ENCODE data around the gene ITIH1.
A peak's percentile ranks its signal among the peaks of the same experiment; 100 is the strongest.

Gene ITIH1

DNA sequence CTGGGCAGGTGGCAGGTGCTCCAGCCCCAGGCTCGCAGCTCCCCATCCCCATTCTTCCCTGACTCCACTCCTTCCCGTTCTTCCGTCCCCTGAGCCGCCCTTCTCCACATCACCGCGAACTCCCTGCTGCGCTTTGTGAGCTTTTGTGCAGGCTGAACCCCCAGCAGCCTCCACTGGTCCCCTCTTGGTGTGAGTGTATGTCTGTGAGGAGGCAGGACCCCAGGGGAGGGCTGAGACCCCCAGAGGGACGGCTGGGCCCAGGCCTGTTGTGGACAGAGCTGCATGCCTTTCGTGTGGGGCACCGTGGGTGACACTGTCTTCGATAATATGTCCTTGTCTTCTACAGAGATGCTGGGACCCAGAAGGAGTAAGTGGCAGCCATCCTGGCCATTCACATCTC is 9.8 kb downstream of the ITIH1 start:
- Histone ChIP-seq H3K4me1 (peaks cover 0 to 13% (median 2%) of the 10 kb centered on the region in 4 donors), H3K36me3 (no peaks in the 10 kb centered on the region), H3K9me3 (no peaks in the 10 kb centered on the region), H3K4me3 (no peak overlapping the region), H3K27ac (peak overlapping the region; percentile 40 to 59), H3K27me3 (peaks cover 0 to 6% of the 10 kb centered on the region in 2 donors)
- no peak for TF ChIP-seq CTCF (IDR thresholded peaks at IDR 0.05)
- intact Hi-C loops (cut with DNase I; ENCODE audit: low total_unique reads) = no loop called here
- DNase-seq = no peak

DNA sequence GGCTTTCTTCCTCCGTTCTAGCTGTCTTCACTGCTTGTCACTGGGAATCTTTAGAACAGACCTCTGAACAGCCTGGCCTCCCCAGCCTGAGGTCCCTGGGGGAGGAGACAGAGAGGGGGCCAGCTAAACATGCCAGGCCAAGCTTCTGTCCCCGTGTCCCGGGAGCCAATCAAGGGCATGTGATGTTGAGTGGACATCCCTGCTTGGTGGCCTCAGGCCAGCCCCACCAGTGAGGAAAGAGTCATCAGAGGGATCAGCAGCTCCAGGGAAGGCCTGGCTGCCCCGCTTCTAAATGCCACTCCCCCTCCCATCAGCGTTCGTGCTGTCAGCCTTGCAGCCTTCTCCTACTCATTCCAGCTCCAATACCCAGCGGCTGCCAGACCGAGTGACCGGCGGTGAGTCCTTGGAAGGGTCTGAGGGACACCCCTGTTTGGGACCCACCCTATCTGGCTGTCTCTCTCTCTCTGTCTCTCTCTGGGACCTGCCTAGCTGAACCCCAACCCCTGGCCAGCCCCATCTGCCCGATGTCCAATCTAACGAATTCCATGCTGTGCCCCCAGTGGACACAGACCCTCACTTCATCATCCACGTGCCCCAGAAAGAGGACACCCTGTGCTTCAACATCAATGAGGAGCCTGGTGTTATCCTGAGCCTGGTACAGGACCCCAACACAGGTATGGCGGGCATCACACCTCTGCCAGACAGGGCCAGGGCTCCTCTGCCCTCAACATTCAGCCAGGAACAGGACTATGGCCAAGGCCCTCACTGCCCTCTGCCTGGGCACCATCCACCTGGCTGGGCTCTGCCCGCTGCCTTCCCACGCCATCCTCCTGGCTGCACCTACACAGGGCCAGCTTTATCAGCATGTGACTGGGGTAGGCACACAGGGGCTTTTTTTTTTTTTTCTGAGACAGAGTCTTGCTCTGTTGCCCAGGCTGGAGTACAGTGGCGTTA is 10.6 kb downstream of the ITIH1 start:
- intact Hi-C loops (cut with DNase I; ENCODE audit: low total_unique reads) = no loop called here
- H3K9me3 ChIP-seq = no peaks in the 10 kb centered on the region
- H3K27me3 ChIP-seq = no peaks in the 10 kb centered on the region
- peaks cover 0 to 16% (median 3%) of the 10 kb centered on the region in 4 donors for H3K4me1 ChIP-seq
- H3K27ac ChIP-seq = peak overlapping the region; percentile 40 to 59
- no peak for TF ChIP-seq CTCF (IDR thresholded peaks at IDR 0.05)
- H3K4me3 ChIP-seq = no peak overlapping the region
- DNase-seq = peak; percentile 73 to 88
- H3K36me3 ChIP-seq = no peaks in the 10 kb centered on the region

DNA sequence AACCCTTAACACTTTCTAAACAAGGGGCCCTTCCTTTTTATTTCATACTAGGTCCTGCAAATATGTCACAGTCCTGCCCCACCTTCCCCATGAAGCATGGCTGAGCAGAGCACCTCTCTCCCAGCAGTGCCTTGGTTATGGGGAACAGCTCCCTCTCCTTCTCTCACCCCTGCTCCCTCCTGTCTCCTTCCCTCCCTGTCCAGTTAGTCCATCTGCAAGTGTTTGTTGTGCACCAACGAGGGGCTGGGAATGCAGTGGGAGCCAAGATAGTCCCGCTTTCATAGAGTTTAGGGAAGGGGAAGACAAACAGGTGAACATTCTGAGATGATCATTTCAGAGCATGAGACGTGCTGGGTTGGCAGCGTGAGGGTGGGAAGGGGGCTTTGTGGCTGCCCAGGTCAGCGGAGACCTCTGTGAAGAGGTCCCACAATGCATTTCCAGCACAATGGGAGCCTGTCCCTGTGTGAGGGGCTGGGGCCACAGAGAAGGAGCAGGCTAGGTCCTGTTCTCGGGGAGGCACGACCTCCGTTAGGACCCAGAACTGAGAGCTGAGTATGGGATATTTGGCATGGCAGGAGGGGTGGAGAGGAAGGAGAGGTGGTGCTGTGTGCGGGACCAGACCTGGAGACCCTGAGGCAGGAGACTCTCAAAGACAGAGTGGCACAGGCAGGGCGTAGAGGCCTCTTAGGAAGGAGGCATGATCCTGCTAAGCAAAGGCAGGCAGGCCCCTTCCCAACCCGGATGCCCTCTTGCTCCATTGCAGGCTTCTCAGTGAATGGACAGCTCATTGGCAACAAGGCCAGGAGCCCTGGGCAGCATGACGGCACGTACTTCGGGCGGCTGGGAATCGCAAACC is 11.7 kb downstream of the ITIH1 start:
- H3K4me3 ChIP-seq = no peak overlapping the region
- H3K36me3 ChIP-seq = no peaks in the 10 kb centered on the region
- H3K27ac ChIP-seq = no peak overlapping the region
- no peak for TF ChIP-seq CTCF (IDR thresholded peaks at IDR 0.05)
- no peaks in the 10 kb centered on the region for H3K27me3 ChIP-seq
- DNase-seq = no peak
- H3K4me1 ChIP-seq = peaks cover 0 to 28% (median 12%) of the 10 kb centered on the region in 4 donors
- H3K9me3 ChIP-seq = no peaks in the 10 kb centered on the region
- intact Hi-C loops (cut with DNase I; ENCODE audit: low total_unique reads) = no loop called here

DNA sequence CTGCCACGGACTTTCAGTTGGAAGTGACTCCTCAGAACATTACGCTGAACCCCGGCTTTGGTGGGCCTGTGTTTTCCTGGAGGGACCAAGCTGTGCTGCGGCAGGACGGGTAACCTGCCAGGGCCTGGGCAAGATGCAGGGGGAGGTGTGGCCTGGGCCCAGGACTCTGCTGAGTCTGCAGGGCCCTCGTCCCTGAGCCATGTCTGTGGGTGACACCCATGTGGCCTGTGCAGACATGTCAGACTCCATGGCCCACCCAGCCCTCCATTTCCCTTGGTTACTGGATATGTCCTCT is 12.3 kb downstream of the ITIH1 start:
- TF ChIP-seq CTCF (IDR thresholded peaks at IDR 0.05) = no peak
- Histone ChIP-seq H3K4me3 (no peak overlapping the region), H3K27me3 (no peaks in the 10 kb centered on the region), H3K36me3 (no peaks in the 10 kb centered on the region), H3K27ac (no peak overlapping the region), H3K4me1 (peaks cover 0 to 33% (median 17%) of the 10 kb centered on the region in 4 donors), H3K9me3 (no peaks in the 10 kb centered on the region)
- intact Hi-C loops (cut with DNase I; ENCODE audit: low total_unique reads) = no loop called here
- DNase-seq = no peak

GRCh38 chr3:52790337-52790736 is 12.9 kb downstream of the ITIH1 start:
- no peak for DNase-seq
- no peak for TF ChIP-seq CTCF (IDR thresholded peaks at IDR 0.05)
- Histone ChIP-seq H3K36me3 (no peaks in the 10 kb centered on the region), H3K27ac (no peak overlapping the region), H3K4me3 (no peak overlapping the region), H3K9me3 (no peaks in the 10 kb centered on the region), H3K27me3 (no peaks in the 10 kb centered on the region), H3K4me1 (peaks cover 0 to 40% (median 24%) of the 10 kb centered on the region in 4 donors)
- intact Hi-C loops (cut with DNase I; ENCODE audit: low total_unique reads) = no loop called here
